Cerebellar nuclear complex (tissue), 1 donor: ENCODE measurements around the gene PRTG.
"Not testable (repeated sequence)": the region's sequence is repeated elsewhere in the genome, so short reads cannot be mapped to it uniquely, and the experiment has no call there.

ENCODE experiments used
- DNase-seq, 2 experiments: peaks; one replicate each; lab custom pipeline; 2025; lab: John Stamatoyannopoulos, UW

Gene PRTG

GRCh38 chr15:55633731-55634130 lies 109.2 kb downstream of the PRTG start:
- no peak for DNase-seq

- DNase-seq = no peak
These were observed 110.5 kb downstream of the PRTG start for GRCh38 chr15:55632434-55632833.

GRCh38 chr15:55630858-55631257 lies 112.1 kb downstream of the PRTG start:
- DNase-seq = no peak

- DNase-seq = no peak
These were observed 114.6 kb downstream of the PRTG start for GRCh38 chr15:55628369-55628730.

- DNase-seq = no peak
These were observed 115.1 kb downstream of the PRTG start for GRCh38 chr15:55627730-55628368.

GRCh38 chr15:55619783-55620182 lies 123.2 kb downstream of the PRTG start:
- DNase-seq = no peak

GRCh38 chr15:55618387-55618786 lies 124.6 kb downstream of the PRTG start:
- DNase-seq = no peak

GRCh38 chr15:55615445-55615844 lies 127.5 kb downstream of the PRTG start:
- DNase-seq = no peak

- no peak for DNase-seq
These were observed 129.2 kb downstream of the PRTG start for GRCh38 chr15:55613727-55614126.

- DNase-seq = no peak
These were observed 136.7 kb downstream of the PRTG start for GRCh38 chr15:55606214-55606613.

GRCh38 chr15:55601374-55601773 lies 141.6 kb downstream of the PRTG start:
- no peak for DNase-seq

- no peak for DNase-seq
These were observed 143.5 kb downstream of the PRTG start for GRCh38 chr15:55599439-55599838.

- DNase-seq = not testable (repeated sequence)
These were observed 149.9 kb downstream of the PRTG start for GRCh38 chr15:55593019-55593418.

GRCh38 chr15:55590788-55591187 lies 152.2 kb downstream of the PRTG start:
- no peak for DNase-seq

GRCh38 chr15:55589287-55589686 lies 153.7 kb downstream of the PRTG start:
- no peak for DNase-seq

- DNase-seq = no peak
These were observed 154.2 kb downstream of the PRTG start for GRCh38 chr15:55588815-55589115.

GRCh38 chr15:55588070-55588814 lies 154.7 kb downstream of the PRTG start, which contains the start of gene PYGO1:
TSS of gene PYGO1 (minus strand) at chr15:55588345. CDS start at chr15:55587883, 462 bp downstream.
- no peak for DNase-seq

- no peak for DNase-seq
These were observed 155.5 kb downstream of the PRTG start for GRCh38 chr15:55587321-55588069.

- no peak for DNase-seq
These were observed 156.1 kb downstream of the PRTG start for GRCh38 chr15:55586808-55587207.

- no peak for DNase-seq
These were observed 166.0 kb downstream of the PRTG start for GRCh38 chr15:55576943-55577342.

GRCh38 chr15:55574096-55574495 lies 168.9 kb downstream of the PRTG start:
- no peak for DNase-seq

GRCh38 chr15:55573224-55573623 lies 169.7 kb downstream of the PRTG start:
- DNase-seq = no peak
